ENCODE results near the gene MAP2K5.

The MAP2K5 gene

DNA sequence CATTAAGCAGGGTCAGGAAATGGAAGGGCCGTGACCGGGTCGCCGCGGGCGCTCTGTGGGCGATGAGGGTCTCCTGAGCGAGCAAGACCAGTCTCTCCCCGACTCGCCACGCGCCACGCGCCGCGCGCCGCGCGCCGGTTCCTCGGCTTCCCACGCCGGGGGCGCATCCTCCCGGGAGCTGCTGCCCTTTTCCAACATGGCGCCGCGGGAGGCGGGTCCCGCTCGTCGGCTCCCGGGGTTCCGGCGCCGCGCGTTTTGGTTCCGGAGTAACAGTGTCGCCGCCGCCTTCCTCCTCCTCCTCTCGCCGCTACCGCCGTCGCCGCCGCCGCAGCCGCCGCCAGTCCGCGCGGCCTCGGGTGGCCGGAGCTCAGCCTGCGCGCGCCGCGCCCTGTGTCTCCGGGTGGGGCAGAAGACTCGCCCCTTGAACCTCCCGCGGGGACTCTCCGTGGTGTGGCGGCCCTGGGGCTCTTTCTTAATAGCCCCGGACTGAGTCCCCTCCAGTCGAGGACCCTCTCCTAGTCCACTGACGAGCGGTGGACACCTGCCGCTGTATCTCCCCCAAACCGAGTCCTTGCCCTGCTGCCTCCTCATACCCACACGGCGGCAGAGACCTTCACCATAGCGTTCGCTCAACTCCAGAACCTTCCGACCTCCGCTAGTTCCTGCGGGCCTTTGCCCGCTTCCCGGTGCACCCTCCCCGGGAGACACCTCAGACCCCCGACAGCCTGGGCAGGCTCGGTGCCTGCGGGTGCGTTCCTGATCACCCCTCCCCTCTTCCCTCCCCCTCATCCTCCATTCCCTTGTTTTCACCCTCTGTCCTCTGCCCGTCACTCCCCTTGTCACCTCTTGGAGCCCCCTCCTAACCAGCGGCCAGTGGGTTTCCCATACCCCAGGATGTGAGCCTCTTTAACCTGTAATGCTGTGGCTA lies at the start of gene MAP2K5:
Gene MAP2K5 (plus strand): TSS at position 284 of the 928 bp plus-strand sequence. CDS start 633 bp downstream, at position 917.
- DNase-seq (ENCODE audit: low spot score), result peak; percentile 86

DNA sequence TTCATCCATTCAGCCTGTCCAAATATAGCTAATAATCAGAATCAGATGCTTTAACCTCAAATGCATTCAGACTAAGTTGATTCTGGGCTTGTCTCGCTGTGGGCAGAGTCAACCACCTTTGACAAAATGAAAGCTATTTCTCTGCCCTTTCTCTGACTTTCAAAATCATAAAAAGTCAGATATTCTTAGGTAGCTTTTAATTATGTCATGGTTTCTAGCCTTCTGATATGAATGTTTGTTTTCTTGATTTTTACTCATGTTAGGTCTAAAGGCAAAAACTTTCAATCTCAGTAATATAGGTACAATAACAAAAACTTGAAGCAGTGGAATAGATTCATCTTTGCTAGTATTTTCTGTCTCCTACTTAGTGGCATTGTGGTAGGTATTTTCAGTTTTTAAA lies 46.9 kb upstream of the MAP2K5 start:
- DNase-seq (ENCODE audit: low spot score), result no peak

DNA sequence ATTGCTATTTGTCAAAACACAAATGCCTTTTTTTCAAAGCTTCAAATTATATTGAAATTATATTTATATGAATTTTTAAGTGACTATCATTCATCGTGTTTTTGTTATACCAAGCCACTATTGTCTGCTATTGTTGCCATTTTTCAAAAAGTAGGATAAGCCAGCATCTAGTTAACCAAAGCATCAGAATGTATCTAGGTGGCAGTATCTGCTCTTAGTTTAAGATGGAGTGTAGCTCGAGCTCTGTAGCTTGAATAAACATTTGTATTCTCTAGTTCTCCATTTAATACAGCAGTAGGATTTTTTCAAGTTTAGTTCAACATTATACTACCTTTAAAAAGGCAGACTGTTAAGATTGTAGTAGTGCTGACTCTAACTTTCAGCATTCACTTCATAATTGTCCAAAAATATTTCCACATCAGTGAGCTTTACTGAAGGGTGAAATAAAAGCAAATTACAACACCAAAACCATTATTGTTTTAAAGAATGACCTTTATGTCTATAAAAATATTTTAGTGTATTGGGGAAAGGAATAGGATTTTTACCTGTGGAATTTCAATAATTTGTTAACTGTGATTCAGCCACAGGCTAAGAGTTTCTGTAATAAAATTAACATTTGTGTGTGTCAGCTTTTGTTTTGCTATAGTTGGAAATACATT lies 41.2 kb upstream of the MAP2K5 start:
- DNase-seq (ENCODE audit: low spot score), result no peak

DNA sequence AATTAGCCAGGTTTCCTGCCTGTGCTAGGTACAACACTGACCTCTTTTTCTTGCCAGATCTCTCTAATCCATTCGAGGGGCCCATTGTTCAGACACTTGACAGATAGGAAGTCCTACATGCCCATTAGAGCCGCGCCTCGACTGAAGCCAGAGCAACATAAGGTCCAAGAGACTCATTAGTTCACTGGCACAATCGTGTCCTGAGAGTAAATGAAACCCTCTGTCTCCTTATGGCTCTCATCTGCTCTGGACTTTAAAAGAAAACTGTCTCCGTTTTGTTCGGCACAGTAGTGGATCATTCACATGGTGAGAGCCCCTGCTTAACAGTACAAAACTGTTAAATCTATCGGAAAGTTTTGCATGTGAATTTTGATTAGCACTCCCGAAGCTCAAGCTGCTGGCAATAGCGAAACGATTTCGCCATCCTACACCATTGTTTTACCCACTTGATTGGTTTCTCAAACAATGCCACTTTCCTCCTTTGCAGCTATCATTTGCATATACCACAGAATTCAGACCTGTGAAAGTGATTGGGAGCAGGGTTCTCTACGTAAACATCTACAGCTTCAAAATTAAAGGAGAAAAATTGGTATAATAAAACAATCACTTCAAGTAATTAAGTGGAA lies 40.6 kb upstream of the MAP2K5 start:
- no peak for DNase-seq (ENCODE audit: low spot score)

DNA sequence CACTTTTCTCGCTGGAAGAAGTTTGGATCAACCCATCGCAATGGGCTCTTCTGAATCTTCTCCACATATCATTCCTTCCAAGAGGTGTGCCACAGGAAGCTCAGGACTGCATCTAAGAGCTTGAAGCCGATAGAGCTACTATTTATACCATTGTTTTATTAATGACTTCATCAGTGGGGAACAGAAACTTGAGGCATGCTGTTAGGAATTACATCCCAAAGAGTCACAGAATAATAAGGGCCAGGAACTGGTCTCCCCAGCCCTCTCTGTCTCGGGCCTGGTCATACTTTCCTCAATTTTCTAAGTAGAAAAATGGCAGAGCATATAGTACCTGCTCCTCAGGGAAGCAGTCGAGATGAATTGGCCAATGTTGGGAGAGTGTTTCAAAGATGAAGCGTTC lies 38.4 kb upstream of the MAP2K5 start:
- no peak for DNase-seq (ENCODE audit: low spot score)

DNA sequence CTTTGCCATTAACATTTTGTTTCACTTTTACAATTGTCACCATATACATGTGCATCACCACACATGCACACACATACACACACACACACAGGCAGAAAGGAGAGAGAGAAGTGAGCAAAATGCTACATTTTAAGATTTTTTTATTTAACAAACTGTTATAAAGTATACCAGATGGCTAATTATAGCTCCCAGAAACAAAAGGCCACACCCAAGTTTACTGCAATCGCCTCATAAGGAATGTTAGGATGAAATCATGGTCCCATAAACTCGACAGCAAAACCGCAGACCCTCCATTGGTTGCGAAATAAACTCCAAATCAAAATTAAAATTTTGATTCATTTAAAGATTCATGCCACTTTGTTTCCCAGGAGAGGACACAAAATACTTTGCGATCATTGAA lies 37.7 kb upstream of the MAP2K5 start:
- DNase-seq (ENCODE audit: low spot score), result no peak

DNA sequence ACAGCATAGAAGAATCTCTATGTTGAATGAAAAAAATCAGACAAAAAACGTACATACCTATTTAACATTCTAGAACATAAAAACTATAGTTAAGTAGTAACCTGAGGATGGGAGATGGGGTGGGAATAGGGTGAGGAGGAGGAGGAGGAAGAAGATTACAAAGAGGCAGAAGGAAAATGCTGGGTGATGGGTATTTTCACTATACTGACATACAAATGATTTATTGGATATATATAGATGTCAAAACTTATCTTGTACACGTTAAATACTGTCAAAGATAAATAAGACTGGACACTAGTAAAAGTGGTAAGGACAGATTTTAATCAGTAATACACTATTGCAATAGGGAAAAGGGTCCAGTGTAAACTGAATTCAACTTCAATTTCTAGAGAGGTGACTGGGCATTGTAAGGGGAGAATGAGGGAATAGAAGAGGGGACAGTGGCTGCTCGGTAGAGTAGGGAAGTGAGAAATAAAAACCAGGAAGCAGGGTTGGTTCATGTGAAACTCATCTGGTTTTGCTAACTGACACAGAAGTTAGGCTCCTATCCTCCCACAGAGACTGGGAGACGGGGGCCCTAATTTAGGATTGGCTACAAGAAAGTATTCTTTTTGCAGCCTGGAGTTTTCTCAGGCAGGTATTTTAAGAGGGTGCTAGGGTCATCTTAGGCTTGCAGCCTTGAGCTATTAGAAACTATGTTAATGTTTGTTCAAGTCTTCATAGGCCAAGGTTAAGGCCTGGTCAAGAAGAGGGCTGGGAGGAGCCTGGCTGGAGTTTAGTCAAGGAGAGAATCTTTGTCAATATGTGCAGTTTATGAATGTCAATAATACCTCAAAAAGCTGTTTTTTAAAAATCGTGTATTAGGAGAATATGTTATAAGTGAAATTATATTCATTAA lies 36.6 kb upstream of the MAP2K5 start:
- DNase-seq (ENCODE audit: low spot score), result no peak

DNA sequence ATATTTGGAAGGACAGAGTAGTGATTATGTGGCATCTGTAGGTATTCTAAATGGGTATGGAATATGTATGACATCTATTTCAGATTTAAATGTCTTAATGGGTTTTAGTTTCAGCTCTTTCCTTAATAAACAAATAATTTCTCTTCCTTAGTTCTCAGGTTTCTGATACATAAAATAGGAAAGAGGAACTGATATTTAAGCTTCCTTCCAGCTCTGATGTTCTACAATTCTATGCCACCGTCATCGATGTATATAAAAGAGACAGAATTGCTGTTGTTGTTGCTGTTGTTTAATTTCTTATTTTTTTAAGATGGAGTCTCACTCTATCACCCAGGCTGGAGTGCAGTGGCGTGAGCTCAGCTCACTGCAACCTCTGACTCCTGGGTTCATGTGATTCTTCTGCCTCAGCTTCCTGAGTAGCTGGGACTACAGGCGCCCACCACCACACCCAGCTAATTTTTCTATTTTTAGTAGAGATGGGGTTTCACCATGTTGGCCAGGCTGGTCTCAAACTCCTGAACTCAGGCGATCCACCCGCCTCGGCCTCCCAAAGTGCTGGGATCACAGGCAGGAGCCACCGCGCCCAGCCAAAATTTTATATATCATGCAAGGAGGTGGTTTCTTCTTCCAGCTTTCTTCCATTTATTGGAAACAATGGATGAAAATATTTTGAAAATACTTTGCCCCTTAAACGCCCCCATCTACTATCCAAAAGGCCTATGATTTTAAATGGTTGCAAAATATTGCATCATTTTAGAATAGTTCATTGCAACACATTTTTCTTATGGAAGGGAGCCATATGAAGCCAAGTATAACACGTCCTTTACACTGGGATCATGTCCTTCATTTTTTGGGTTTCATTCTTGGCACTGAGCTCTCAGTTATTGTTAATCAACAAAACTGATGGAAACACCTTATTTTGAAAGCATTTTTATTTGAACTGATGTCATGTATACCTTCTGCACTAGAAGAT lies 35.4 kb upstream of the MAP2K5 start:
- DNase-seq (ENCODE audit: low spot score), result no peak

DNA sequence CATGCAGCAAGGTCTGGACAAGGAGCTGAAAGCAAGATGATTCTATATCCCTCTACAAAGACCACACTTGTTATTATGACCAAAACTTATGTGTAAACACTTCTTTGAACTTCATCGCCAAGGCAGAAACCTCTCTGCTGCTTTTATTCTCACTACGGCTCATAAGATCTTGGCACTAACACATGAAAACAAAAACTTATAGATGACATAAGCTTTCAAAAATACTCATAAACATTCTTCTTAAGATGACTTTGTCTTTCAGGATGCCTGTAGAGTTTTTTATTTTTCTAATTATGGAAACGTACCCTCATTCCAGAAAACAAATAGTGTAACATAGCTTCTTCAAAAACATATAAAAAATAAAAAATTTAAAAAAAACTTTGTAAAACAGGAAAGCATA lies 34.1 kb upstream of the MAP2K5 start:
- no peak for DNase-seq (ENCODE audit: low spot score)

DNA sequence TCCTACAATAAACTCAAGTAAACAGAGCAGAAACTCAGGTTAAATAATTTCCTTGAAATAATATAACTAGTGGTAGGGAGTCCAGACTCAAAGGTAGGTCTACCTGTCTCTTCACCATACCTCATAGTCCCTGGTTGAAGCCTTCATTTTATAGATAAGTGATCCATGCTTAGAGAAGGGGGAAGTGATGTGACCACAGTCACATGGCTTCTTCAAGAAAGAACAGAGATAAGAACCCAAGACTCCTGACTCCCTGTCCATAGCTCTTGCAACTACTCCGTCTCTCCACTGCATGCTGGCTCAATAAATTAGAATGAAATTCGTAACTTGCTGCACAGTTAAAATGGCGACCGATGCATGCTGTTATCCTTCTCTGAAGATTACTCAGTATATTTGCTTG lies 32.6 kb upstream of the MAP2K5 start:
- DNase-seq (ENCODE audit: low spot score), result no peak

DNA sequence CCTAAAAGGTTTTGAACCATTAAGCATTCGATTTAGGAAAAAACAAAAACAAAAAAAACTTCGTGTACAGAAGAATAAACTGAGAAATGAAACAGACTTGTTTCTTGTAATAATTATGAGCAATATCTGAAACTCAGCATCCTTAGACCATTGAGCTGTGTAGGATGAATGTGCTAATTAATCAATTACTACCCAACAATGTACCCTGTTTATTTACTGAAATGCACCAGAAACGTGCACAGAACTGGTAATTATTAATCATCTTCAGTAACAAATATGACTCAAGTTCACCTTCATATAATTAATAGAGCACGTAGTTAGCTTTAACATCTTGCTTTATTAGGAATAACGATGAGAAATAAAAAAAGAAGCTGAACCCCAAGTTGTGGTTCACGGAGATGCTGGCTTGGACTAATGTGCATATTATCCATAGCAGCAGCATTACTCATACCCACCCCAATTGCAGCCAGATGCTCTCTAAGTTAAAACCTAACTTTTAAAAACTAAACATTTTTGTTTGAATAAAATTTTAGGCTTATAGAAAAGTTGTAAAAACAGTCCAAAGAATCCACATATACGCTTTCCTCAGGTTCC lies 31.8 kb upstream of the MAP2K5 start:
- no peak for DNase-seq (ENCODE audit: low spot score)

DNA sequence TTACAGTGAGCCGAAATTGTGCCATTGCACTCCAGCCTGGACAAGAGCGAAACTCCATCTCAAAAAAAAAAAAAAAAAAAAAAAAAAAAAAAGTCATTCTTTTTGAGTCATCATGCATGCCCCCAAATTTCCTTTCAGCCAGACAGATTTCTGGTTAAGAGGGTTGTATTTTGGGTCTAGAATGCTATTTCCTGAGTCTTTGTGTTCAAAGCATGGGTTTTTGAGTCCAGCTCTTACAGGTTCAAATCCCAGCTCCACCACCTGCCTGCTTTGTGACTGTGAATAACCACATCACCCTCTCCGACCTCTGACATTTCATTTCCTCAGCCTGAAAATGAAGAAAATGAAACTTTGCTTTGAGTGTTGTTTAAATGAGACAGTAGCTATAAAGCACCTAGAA lies 30.9 kb upstream of the MAP2K5 start:
- no peak for DNase-seq (ENCODE audit: low spot score)

DNA sequence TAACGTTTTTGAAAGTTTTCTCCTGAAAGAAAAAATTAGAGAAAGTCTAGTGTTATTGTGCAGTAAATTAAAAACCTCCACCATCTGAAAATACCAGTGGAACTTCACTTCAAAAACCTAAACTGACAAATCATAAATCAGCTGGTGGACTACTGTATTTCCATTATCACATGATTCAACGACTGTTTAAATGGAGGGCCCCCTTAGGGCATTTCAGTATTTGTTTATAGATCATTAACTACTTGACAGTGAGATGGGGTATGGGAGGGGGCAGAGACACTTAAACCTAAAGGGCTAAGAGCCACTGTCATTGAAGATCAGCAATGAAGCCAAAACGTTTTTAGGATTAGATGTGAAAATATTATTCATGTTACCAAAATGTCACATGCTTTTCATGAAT lies 30.4 kb upstream of the MAP2K5 start:
- DNase-seq (ENCODE audit: low spot score), result no peak

DNA sequence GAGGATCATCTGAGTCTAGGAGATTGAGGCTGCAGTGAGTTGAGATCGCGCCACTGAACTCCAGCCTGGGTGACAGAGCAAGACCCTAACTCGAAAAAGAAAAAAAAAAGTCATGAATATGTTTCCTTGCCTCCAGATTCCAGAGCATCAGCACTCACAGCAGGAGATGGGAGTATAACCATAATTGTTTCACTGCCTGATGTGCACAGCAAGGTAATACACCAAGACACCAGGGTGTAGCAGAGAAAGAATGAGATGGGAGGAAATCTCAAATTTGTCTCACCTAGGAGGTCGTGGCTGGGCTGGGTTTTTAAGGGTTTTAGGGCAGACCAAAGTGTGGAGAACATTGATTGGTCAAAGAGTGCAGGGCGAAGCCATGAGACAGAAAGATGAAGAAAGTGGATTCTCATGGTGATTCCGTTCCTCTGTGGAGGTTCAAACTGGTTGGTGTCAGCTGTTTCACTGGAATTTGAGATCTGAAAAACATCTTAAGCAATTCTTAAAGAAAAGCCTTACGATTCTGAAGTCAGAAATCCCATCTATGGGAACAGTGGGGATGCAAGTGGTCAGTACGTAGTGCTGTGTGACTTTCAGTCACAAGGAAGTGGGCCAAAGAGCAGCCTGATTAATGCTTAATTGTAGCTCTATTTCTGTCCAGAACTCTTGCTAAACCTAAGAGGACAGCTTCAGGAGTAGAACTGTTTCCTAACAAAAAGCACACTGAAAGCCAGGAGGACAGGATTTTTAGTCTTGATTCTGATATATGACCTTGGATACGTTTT lies 29.4 kb upstream of the MAP2K5 start:
- DNase-seq (ENCODE audit: low spot score), result no peak

DNA sequence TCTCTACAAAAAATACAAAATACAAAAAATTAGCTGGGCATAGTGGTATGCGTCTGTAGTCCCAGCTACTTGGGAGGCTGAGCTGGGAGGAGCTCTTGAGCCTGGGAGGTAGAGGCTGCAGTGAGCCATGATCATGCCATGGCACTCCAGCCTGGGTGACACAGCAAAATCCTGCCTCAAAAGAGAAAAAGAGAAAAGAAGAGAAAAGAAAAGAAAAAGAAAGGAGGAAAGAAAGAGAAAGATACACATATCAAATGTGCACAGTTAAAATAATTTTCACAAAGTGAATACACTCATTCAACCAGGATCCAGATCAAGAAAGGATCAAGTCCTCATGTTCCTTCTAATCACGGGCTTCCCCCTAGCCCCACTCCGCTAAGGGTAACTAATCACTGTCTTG lies 27.4 kb upstream of the MAP2K5 start:
- no peak for DNase-seq (ENCODE audit: low spot score)

DNA sequence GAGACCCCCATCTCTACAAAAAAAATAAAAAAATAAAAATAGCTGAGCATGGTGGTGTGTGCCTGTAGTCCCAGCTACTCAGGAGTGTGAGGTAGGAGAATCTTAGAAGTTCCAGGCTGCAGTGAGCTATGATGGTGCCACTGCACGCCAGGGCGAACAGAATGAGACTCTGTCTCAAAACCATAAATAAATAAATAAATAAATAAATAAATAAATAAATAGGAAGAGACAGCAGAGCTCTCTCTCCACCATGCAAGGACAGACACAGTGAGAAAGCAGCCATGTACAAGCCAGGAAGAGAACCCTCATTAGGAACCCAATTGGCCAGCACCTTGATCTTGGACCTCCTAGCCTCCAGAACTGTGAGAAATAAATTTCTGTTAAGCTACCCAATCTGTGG lies 26.9 kb upstream of the MAP2K5 start:
- DNase-seq (ENCODE audit: low spot score), result no peak

DNA sequence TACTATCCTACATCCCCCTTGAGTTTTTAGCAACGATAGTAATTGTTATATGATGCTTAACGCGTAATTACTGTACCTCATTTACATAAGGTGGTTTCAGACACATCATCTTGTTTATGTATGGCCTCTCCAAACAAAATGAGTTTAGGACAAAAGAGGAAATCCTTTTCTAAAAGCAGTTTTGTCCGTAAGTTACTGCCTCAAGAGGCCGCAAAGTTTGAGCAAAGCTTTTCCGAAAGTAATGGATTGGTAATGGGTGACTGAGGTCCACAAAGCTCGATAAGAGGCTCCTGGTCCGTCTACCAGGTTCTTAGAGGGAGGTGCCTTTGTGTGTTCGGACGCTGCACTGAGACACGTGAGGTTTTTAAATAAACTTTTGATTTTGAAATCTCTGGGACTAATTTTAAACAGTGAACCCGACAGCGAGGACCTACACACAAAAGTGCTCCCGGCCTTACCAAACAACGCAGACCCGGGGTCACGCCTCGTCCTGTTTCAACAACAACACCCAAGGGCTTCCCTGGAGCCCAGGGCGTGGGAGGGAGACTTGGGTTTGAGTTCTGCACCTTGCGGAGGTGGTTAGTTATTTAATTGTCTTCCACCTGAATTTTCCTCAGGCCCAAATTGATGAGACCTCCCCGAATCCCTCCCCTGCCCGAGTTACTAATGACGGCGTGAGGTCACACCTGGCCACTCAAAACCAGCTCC lies 22.0 kb upstream of the MAP2K5 start:
- no peak for DNase-seq (ENCODE audit: low spot score)

DNA sequence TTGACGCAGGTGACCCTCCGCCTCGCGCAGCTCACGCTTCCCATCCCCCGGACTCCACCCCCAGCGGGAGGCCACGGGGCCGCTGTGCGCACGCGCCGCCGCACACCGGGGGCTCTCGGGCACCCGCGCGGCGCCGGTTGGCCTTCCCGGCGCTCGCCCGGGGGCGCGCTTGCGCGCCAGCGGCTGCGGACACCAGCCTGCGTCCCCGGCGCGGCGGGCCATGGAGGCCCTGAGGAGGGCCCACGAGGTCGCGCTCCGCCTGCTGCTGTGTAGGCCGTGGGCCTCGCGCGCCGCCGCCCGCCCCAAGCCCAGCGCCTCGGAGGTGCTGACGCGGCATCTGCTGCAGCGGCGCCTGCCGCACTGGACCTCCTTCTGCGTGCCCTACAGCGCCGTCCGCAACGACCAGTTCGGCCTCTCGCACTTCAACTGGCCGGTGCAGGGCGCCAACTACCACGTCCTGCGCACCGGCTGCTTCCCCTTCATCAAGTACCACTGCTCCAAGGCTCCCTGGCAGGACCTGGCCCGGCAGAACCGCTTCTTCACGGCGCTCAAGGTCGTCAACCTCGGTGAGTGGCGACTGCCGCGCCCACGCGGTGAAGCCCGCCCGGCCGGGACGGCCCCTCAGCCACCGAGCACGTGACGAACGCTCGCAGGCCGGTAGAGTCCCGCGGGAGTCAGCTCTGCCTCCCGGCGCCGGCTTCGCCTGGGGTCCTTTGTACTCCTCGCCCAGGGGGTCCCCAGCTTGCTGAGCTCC lies 21.3 kb upstream of the MAP2K5 start, which contains the start of gene C15orf61:
Gene C15orf61 (plus strand): TSS at position 103 of the 754 bp plus-strand sequence. CDS start 118 bp downstream, at position 221.
- peak; percentile 89 for DNase-seq (ENCODE audit: low spot score)

Measured in iPS-NIHi11 (cell line).